PC-3 (cell line): ENCODE results near the gene AP5S1. TPM values are rescaled to one million over a fixed set of nuclear protein-coding genes. Genes with fewer than 3 reads are reported as not detected.

Experiments
- total RNA-seq: library from RNA; depleted of rRNA; stranded (reverse); fragments of >200 nt; gene quantifications from 2 replicates; pipeline ENCODE4 v1.2.3, GENCODE V29; 2014; rRNA removed

The AP5S1 gene
- total RNA-seq, 1 experiment from 2014 or later, result 31.4 TPM

Other genes with a start within 250 kb of the AP5S1 start
- gene GFRA4, start 157.1 kb upstream of the AP5S1 start, total RNA-seq, result not detected in 2 replicates
- 0.11 TPM in 1 of 2 replicates, not detected in the other for gene ADAM33, start 138.5 kb upstream of the AP5S1 start, total RNA-seq
- gene SIGLEC1, start 107.9 kb upstream of the AP5S1 start, total RNA-seq, result not detected in 2 replicates
- not detected in 2 replicates for gene HSPA12B, start 87.9 kb upstream of the AP5S1 start, total RNA-seq
- gene ADISSP, start 52.8 kb upstream of the AP5S1 start, total RNA-seq, result 244 and 307 TPM in 2 replicates
- 2.0 and 2.6 TPM in 2 replicates for gene SPEF1, start 39.1 kb upstream of the AP5S1 start, total RNA-seq
- gene CENPB, start 33.8 kb upstream of the AP5S1 start, total RNA-seq, result 213 and 276 TPM in 2 replicates
- 89.7 and 106 TPM in 2 replicates for gene CDC25B, start 24.2 kb upstream of the AP5S1 start, total RNA-seq
- gene MAVS, start 26.3 kb downstream of the AP5S1 start, total RNA-seq, result 38.7 and 44.8 TPM in 2 replicates
- 50.8 and 52.1 TPM in 2 replicates for gene PANK2, start 68.8 kb downstream of the AP5S1 start, total RNA-seq
- 8.2 and 10.5 TPM in 2 replicates for gene RNF24, start 195.0 kb downstream of the AP5S1 start, total RNA-seq